NCI-H2171 (cell line): ENCODE measurements around the gene DNTTIP2.
"Not testable (repeated sequence)": the region's sequence is repeated elsewhere in the genome, so short reads cannot be mapped to it uniquely, and the experiment has no call there.

Experiments used
- DNase-seq: peaks from one replicate; lab custom pipeline; 2025; lab: John Stamatoyannopoulos, UW

The DNTTIP2 gene

GRCh38 chr1:93878889-93879586, at the start of gene DNTTIP2:
Gene DNTTIP2 (minus strand): TSS chr1:93879206. CDS start chr1:93879148, 58 bp downstream.
- peak; percentile 65 for DNase-seq

DNA sequence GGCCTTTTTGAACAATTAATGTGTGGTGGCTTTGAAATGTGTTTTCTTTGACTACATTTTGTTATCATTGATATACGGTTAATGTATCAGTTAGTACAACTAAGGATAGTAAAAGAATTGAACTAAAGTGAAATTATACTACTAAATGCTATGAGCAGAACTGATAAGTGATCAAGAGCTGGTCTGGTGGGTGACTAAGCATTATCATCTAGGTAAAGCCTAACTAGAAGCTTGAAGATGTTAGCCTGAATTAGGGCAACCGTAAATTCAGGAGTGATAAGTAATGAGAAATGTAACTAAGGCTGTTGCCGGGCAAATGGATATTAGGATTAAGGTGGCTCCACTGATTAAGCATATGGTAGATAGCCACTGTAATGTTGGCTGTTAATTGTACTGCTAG, 46.2 kb upstream of the DNTTIP2 start:
- no peak for DNase-seq

GRCh38 chr1:93919780-93920179, 40.8 kb upstream of the DNTTIP2 start:
- no peak for DNase-seq

GRCh38 chr1:93917302-93917701, 38.3 kb upstream of the DNTTIP2 start:
- no peak for DNase-seq

- not testable (repeated sequence) for DNase-seq
These were observed 31.9 kb upstream of the DNTTIP2 start for GRCh38 chr1:93910880-93911279.

DNA sequence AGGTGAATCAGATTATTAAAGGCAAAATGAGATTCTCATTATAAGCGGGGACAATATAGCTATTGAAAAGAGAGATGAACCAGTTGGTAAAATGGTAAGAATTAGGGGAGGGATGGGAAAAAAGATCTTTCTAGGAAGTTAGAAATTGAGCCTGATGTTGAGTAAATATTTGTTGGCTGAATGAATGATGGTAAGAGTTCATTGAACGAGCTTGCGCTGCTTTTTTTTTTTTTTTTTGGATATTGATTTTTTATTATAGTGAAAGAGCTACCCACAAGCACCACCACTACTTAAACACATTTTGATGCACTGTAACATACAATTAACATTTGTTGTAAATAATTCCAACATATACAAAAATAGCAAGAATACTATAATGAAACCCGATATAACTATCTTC, 31.3 kb upstream of the DNTTIP2 start:
- DNase-seq = no peak

DNA sequence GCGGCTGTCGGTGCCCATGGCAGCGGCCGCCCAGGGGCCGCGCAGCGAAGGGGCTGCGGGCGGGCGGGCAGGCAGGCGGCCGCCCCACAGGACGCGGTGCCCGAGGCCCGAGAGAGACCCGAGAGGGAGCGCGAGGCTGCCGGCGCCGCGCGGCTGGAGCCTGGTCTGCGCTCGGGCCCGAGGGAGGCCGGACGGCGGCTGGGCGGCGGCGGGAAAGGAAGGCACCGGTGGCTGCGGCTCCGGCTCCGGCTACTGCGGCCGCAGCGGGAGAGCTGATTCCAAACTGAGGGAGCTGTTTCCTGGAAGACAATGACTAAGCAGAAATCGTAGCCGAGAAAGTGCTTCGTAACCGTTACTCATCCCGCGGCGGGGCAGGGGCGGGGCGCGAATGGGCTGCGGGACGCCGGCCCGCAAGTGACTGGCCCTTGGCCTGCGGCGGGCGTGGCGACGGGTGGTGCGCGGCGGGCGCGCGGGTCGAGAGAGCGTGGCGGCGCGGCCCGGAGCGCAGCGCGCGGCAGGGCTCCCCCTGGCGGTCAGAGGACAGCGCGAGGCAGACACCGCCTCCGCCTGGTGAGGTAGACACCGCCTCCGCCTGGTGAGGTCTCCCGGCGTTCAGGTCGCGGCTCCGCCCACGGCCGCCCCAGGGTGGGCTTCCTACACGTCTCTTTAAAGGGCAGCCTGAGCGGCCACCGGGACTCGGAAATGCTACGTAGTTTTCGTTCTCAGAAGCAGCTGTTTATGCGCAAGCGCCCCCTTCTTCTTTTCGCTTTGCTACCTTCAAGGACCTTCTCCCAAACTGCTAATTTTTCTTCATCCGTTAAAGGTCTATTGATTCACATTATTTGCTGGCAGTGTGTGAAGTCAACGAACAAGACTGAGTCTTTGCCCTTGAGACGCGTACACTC, 30.4 kb upstream of the DNTTIP2 start, which contains the start of gene GCLM:
GCLM (minus strand) TSS at position 285 of the 905 bp plus-strand sequence; CDS start at position 18, 267 bp downstream.
- peak; percentile 73 for DNase-seq

GRCh38 chr1:93908394-93909145, 29.6 kb upstream of the DNTTIP2 start:
- no peak for DNase-seq

DNA sequence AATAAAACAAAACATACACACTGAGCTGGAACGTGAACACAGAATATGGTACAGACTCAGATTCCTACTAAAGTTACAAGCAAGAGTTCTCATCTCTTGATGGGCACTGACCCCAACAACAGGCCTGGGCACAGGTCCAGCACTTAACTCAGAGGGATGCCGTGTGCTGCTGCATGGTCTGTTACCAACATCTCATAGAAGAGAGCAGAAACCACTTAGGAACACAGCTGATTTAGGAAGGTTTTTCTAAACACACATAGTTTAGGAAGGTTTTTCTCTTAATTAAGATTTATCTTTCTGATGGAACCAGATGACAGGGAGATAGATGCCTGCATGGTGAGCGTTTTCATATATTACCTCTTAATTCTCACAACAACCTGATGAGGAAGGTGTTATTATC, 28.7 kb upstream of the DNTTIP2 start:
- DNase-seq = no peak

DNA sequence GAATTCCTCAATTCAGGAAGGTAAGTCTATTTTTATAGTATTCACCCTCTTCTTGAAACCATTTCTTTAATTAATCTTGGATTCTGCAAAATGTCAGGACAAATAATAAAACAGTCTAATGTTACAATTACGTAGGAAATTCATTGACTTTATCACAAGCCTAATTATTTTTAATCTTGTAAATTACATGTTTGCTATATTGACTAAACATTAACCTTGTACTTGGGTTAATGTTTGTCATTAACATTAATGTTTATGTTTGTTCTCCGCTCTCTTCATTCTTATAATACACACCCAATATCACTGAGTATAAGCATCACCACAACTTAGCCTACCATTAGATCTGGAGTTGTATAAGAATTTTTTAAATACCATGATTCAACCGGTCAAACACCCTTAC, 27.5 kb upstream of the DNTTIP2 start:
- DNase-seq = no peak

DNA sequence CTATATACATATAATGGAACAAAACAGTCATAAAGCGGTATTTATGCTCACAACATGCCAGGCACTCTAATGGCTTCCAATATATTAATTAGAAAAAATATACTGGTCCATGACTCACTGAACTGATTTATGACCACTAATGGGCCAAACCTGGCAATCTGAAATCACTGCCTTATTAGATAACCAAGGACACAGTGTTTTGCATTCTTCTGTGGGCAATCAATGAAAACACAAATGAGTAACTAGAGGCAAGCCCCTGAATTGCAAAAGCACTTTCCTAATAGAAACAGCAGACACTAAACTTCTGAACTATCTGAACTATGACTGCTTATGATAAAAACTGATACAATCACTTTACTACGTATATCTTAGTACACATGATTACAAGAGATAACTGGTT, 26.7 kb upstream of the DNTTIP2 start:
- DNase-seq = no peak

DNA sequence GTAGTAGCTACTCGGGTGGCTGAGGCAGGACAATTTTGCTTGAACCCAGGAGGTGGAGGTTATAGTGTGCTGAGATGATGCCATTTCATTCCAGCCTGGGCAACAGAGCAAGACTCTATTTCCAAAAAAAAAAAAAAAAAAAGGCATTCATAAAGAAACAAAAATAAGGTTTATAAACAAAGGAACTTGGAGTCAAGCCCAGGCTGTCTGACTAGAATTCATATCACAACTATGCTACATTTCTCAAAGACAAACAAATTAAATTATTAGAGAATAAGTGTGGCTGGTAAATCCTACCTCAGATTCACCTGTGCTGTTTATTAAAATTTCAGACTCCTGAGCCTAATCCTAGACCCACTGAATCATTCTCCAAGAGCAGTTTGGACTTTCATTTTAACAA, 26.0 kb upstream of the DNTTIP2 start:
- no peak for DNase-seq

GRCh38 chr1:93904228-93904627, 25.2 kb upstream of the DNTTIP2 start:
- DNase-seq = no peak

GRCh38 chr1:93900723-93901504, 21.9 kb upstream of the DNTTIP2 start:
- DNase-seq = no peak

DNA sequence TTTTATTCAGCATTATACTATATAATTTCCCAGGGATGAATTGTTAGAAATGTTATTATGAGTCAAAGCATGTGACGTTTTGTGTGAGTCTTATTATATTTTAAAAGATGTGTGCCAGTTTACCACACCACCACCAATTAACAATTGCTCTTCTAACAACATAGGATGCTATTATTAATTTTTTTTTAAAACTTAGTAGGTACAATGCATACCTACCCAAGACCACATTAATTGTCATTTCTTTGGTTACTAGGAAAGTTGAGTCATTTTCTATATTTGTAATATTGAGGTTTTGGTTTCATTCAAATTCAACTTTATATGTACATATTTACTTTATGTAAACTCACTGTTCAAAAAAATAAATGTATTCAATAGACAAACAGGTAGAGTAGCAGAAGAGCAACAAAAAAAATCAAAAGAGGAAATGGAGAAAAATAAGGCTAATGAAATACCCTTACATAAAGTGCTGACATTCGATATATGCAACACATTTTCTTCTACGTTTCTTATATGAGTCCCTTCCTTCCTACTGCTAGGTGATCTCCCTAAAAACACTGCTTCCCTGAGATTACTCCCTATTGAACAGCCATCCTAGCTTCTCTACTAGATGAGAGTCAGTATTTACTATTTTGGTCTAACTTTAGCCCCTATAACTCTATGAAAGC, 20.7 kb upstream of the DNTTIP2 start:
- no peak for DNase-seq

DNA sequence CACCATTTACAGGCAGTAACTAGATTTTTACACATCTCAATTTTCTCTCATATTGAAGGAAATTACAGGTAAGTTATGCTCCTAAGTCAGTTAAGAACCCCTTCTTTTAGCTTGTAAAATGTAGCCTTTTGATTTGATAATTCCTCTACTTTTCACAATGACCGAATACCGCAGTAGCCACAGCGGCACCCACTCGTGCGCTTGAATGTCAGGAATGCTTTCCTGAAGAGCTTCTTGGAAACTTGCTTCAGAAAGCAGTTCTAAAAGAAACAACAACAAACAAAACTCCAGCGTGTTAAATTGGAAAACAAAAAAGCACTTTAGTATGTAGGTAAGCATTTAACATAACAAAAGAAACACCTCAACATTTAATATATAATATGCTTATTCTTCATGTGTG, 9.9 kb upstream of the DNTTIP2 start:
- DNase-seq = no peak

GRCh38 chr1:93882269-93882668, 3.3 kb upstream of the DNTTIP2 start:
- no peak for DNase-seq

DNA sequence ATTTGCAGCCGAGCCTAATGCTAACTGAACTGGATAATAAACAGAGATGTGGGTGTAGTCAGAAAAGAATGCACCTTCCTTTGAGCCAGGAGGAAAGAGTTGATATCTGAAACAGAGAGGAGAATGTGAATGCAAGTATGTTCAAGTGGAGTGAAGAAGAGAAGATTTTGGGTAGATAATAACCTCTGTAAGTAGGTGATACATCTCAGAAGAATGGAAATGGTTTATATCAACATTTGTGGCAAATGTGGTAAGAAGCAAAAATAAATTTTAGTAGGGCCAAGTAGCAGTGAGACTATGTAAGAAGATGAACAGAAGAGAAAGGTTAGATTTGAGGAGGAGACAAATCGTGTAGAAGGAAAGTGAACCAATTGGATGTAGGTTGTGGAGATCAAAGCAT, 1.7 kb upstream of the DNTTIP2 start:
- no peak for DNase-seq

DNA sequence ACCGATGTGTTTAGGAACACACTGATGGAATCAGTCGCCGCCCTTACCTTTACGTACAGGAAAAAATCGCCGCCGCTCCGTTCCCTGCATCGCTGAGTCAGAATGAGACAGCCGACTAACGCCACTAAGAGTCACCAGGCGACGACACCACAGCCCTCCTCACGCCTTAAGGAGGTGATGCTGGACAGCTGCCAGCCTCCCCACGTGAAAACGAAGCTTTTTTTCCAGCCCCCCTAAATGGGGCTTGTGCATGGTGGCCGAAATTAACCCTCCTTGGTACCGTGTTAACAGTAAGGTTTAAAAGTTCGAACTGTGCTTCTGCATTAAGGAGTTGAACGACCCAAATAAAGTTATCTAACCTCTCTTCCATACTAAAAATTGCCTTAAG, 511 bp downstream of the DNTTIP2 start:
- DNase-seq = no peak

DNA sequence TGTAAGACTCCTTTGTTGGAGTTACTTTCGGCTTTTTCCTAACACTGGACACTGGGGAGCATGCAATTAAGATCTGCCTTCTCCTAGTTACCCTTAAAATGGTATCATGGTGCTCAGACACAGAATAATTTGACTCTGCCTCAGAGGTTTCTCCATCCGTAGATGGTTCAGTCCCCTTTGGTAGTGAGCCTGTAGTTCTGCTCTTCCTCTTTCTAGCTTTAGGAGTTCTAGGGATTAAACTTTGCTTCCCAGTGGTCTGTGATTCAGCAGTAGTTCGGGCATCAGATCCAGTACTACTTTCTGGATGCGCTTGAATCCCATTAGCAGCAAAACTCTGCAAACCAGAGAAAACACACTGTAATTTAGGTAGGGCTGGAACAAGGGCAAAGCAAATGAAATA, 1.5 kb downstream of the DNTTIP2 start:
- no peak for DNase-seq

- no peak for DNase-seq
These were observed 2.8 kb downstream of the DNTTIP2 start for GRCh38 chr1:93876244-93876643.
